Right ventricle myocardium superior (tissue), 1 donor: ENCODE data around the gene CFAP97D2. TPM values are rescaled to one million over a fixed set of nuclear protein-coding genes. Genes with fewer than 3 reads are reported as not detected.
A peak's percentile ranks its signal among the peaks of the same experiment; 100 is the strongest.
"Not testable (repeated sequence)": the region's sequence is repeated elsewhere in the genome, so short reads cannot be mapped to it uniquely, and the experiment has no call there.

ENCODE experiments used
- ATAC-seq: fragments of 200-7000 bp; cut with Tn5 transposase; one replicate; pipeline ENCODE4 v1.9.1; 2020; ENCODE audit warnings: mild to moderate bottlenecking; ENCODE audit not compliant: poor library complexity
- DNase-seq: peaks from one replicate; pipeline ENCODE4 v3.0.0-alpha.2; 2020
- intact Hi-C: fragments of 100-400 bp; cut with DNase I; formaldehyde crosslinking; loops from one replicate; pipeline ENCODE4 v1.11.2; 2022
- long read RNA-seq: library from polyadenylated mRNA; unstranded; transcript quantifications from one replicate; pipeline ENCODE4 v2.0.0, GENCODE V29; 2021
- total RNA-seq: library from RNA; stranded (reverse); fragmentation: NEBNext Ultra II Directional; extraction: Animal tissue kit (Norgen Biotek cat#: 25700); gene quantifications from one replicate; pipeline ENCODE4 v1.2.1, GENCODE V29; 2021
- donor health status: DM: no; HTN: yes; CAD: no; lungs with severe emphysema.

The CFAP97D2 gene
- total RNA-seq = not detected
- long read RNA-seq = 0 reads

DNA sequence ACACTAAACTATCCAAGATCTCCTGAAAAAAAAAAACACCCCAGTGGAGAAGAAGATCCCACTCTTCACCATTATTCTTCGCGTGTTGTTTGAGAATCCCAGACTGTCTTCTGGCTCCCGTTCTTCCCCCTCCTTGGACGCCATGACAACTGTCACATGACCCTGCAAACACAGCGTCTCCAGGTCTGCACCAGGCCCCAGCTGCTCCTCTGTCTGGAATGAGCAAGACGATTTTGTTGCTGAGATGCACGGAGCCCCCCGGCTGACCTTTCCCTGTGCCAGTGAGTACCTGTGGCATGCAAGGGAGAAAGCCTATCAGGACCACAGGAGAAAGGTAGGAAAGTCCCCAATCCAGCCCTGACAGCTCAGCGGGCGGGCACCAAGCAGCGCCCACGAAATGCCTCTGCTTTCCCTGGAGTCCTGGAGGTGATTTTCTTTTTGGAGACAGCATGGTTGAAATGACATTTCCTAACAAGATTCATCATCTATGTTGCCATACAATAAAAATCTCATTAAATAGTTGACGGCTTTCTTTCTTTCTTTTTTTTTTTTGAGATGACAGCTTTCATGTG lies at the start of gene CFAP97D2:
Gene CFAP97D2 (plus strand): TSS at position 171 of the 572 bp plus-strand sequence. CDS start 74 bp downstream, at position 245.
- ATAC-seq (no peak), DNase-seq (no peak)
- intact Hi-C loops = no loop called here

- DNase-seq (peak; percentile 29), ATAC-seq (no peak)
- intact Hi-C loops = no loop called here
Observed at GRCh38 chr13:114129649-114130062, 49.4 kb upstream of the CFAP97D2 start.

- intact Hi-C loops = no loop called here
- DNase-seq = peak; percentile 35
- ATAC-seq = no peak
Observed at GRCh38 chr13:114130131-114130836, 48.8 kb upstream of the CFAP97D2 start.

DNA sequence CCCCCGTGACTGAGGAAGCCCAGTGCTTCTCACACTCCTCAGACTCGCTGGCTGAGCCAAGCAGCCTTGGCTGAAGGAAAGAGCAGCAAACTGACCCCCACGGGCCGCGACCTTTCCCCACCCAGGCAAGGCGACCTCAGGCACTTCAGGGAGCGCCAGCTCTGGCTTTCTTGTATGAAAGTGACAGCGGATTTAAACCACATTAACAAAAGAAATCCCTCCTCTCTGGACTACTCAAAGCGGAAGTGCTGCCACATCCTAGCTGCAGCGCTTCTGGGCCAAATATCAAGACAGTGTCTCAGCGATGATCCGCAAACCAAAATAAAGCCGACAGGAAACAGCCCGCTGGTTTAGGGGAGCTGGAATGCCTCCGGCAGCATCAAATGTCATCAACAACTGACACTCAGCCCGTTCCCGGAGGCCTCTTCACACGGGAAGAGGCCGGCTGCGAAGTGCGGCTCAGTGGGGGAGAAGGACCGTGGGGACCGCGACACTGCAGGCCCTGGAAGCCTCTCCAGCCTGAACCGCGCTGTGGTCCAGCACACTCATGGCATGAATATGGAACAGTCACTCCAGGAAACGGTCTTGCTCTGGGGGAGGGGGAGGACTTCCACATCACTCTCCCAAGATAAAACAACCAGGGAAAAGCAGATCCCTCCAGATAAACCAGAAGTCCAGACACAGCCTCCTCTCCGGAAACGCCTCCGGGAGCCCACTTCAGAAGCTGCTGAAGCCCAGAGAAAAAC lies 48.0 kb upstream of the CFAP97D2 start:
- peak; percentile 42 for ATAC-seq
- intact Hi-C loops = no loop called here

DNA sequence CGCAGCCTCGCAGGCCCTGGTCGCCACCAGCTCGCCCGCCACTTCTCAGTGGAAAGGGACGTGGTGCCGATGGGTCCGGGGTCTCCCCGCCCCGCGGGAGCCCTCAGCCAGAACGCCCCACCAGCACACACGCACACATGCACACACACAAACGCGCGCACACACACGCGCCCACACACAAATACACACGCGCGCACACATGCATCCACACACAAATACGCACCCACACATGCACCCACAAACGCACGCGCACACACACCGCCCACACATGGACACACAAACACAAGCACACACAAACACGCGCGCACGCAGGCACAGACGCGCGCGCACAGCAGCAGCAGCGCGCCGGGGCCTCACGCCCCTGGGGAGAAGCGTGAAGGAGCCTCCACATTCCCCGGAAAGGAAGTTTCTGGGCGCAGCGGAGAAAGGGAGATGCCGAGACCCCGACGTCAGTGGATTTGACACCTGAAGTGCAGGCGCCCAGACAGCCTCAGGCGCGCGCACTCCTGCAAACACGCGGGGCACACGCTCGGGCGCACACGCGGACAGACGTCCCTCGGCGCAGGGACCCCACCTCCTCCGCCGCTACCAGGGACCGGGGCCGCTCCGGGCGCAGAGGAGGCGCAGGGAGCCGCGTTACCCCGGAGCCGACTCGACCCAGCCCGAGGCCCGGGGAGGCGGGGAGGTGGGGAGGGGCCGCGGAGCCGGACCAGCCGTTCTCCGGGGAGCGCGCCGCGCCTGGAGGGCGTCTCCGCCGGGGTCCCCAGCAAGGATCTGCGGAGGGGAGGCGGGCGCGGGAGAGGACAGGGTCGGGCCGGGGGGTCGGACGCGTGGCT lies 47.3 kb upstream of the CFAP97D2 start:
- ATAC-seq (peak; percentile 16), DNase-seq (peak; percentile 58)

More for the DNA sequence above, 48.0 kb upstream of the CFAP97D2 start:
- peak; percentile 73 for DNase-seq

GRCh38 chr13:114132419-114133121 lies 46.5 kb upstream of the CFAP97D2 start, which contains the start of gene RASA3:
Gene RASA3 (minus strand): TSS chr13:114132623. CDS start chr13:114132489, 134 bp downstream.
- DNase-seq = peak; percentile 89
- peak; percentile 90 for ATAC-seq
- intact Hi-C loops = no loop called here

More for the DNA sequence above, 47.3 kb upstream of the CFAP97D2 start:
- intact Hi-C loops = no loop called here

DNA sequence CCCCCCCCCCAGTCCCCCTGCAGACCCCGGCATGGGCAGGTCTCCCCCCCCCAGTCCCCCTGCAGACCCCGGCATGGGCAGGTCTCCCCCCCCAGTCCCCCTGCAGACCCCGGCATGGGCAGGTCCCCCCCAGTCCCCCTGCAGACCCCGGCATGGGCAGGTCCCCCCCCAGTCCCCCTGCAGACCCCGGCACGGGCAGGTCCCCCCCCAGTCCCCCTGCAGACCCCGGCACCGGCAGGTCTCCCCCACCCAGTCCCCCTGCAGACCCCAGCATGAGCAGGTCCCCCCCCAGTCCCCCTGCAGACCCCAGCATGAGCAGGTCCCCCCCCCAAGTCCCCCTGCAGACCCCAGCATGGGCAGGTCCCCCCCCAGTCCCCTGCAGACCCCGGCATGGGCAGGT lies 45.9 kb upstream of the CFAP97D2 start:
- intact Hi-C loops, DNase-seq, ATAC-seq: not testable (repeated sequence)

DNA sequence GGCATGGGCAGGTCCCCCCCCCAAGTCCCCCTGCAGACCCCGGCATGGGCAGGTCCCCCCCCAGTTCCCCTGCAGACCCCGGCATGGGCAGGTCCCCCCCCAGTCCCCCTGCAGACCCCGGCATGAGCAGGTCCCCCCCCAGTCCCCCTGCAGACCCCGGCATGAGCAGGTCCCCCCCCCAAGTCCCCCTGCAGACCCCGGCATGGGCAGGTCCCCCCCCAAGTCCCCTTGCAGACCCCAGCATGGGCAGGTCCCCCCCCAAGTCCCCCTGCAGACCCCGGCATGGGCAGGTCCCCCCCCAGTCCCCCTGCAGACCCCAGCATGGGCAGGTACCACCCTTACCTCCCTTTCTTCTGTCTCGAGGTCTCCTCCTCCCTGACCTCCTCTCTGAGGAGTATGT lies 45.5 kb upstream of the CFAP97D2 start:
- intact Hi-C loops, ATAC-seq, DNase-seq: not testable (repeated sequence)

DNA sequence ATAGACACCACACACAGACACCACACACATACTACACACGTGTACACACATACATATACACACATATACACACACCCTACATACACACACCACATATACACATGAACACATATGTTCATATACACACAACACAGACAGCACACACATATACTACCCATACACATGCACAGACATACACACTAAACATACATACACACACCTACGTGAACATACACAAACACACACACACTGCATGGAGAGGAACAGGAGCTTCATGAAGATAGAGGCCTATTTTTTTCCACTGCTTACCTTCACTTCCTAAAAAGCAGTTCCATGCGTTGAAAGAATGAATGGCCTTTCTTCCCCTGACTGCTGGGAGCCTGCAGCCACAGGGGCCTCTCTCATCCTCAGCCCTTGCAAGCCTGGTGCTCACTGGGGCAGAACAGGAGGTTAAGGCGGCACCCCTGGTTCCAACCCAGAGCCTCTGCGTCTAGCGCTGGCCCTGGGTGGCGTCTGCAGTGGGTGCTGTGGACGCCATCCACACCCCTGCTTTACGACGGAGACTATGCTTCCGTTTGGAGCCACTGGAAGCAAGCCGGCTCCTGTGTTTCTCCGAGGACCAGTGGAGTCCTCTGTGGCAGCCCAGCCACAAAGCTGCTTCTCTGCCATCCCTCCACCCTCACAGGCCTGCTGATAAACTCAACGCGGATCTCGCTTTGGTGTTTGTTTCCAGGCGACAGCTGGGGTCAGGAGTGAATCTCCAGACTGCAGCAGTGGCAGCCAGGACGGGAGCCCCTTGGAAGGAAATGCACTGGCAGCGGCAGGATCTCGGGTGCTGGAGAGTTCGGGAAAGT lies 44.7 kb upstream of the CFAP97D2 start:
- no peak for DNase-seq
- no peak for ATAC-seq
- intact Hi-C loops = no loop called here

- DNase-seq = no peak
- no peak for ATAC-seq
- intact Hi-C loops = no loop called here
Observed at GRCh38 chr13:114134944-114135610, 44.0 kb upstream of the CFAP97D2 start.

DNA sequence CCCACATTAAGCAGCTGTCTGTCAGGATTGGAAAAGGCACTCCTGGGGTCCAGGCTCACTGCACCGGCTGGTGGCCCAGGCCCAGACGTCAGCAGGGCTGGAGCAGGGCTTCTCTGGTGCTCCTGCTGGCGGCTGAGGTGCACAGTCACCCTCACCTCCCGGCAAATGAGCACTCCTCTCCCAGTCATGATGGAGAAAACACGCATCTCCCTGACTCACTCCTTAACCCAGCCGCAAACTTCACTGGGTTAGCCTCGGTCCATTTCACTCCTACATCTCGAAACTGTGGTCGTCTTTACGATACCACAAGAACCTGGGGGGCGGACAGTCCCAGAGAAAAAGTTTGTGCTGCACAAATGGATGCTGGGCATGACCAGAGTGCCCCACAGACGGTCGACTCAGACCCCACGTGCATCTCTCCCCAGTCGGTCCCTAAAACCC lies 43.3 kb upstream of the CFAP97D2 start:
- ATAC-seq = no peak
- no peak for DNase-seq
- intact Hi-C loops = no loop called here

- DNase-seq (no peak), ATAC-seq (no peak)
- intact Hi-C loops = no loop called here
Observed at GRCh38 chr13:114136576-114136975, 42.5 kb upstream of the CFAP97D2 start.

- ATAC-seq (no peak), DNase-seq (no peak)
- intact Hi-C loops = no loop called here
Observed at GRCh38 chr13:114140131-114140905, 38.7 kb upstream of the CFAP97D2 start.

- DNase-seq (no peak), ATAC-seq (peak; percentile 45)
- intact Hi-C loops = no loop called here
Observed at GRCh38 chr13:114140906-114141250, 38.2 kb upstream of the CFAP97D2 start.

DNA sequence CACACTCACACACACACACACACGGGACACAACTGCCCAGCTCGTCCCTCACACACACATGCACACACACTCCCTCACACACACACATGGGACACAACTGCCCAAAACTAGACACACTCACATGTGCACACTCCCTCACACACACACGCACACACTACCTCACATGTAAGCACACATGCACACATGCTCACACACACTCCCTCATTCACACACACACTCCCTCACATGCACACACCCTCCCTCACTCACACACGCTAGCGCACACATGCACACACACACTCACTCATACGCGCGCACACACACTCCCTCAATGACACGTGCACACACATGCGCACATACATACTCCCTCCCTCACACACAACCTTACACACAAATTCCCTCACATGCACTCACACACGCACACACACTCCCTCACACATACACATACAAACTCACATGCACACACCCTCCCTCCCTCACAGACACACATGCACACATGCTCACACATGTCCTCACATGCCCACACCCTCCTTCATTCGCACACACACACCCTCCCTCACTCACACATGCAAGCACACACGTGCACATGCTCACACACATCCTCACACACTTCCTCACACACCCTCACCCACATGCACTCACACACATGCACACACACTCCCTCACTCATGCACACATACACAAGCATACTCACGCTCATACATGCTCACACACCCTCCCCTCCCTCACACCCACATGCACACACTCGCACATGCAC lies 37.6 kb upstream of the CFAP97D2 start:
- DNase-seq = peak; percentile 11
- intact Hi-C loops = no loop called here
- no peak for ATAC-seq
